ENCODE measurements around the gene UFSP2.

UFSP2 gene

GRCh38 chr4:185435466-185435865, 9.7 kb upstream of the UFSP2 start:
- Histone ChIP-seq H3K27ac (ENCODE audit: insufficient read depth in 1 of 2, low read depth in 1 of 2, low read length in 2 of 2, poor library complexity in 1 of 2, severe bottlenecking in 2 of 2) (no peak overlapping the region), H3K27me3 (replicated peaks in 2 of 5; ENCODE audit: control insufficient read depth in 4 of 5, insufficient read depth in 5 of 5, low read length in 4 of 5) (peaks cover 2 to 10% (median 4%) of the 10 kb centered on the region in 5 experiments), H3K36me3 (ENCODE audit: control insufficient read depth in 4 of 4, insufficient read depth in 4 of 4, low read length in 3 of 4) (no peaks in the 10 kb centered on the region), H3K4me1 (ENCODE audit: control extremely low read depth in 1 of 4, control insufficient read depth in 4 of 4, insufficient read depth in 4 of 4, low read length in 3 of 4) (no peaks in the 10 kb centered on the region), H3K4me3 (ENCODE audit: control insufficient read depth in 1 of 7, extremely low read depth in 1 of 7, insufficient read depth in 4 of 7, low read depth in 2 of 7, low read length in 6 of 7) (no peak overlapping the region), H3K9me3 (ENCODE audit: control extremely low read depth in 1 of 5, control insufficient read depth in 4 of 5, insufficient read depth in 2 of 5, low read depth in 1 of 5, low read length in 4 of 5) (no peaks in the 10 kb centered on the region)
- ChIA-PET CTCF (interaction anchor here (1.5 kb wide), 1 partner anchor 15 kb away, joined by 3 read pairs; no protein-coding TSS in a partner anchor), POLR2A (no interaction called here)
- DNase-seq = no peak

GRCh38 chr4:185429660-185430059, 3.9 kb upstream of the UFSP2 start:
- no peak overlapping the region for H3K4me3 ChIP-seq (ENCODE audit: control insufficient read depth in 1 of 7, extremely low read depth in 1 of 7, insufficient read depth in 4 of 7, low read depth in 2 of 7, low read length in 6 of 7)
- no CpG with 5 or more reads among the region's 5 CpGs for WGBS (ENCODE audit: insufficient coverage)
- H3K27me3 ChIP-seq (replicated peaks in 2 of 5; ENCODE audit: control insufficient read depth in 4 of 5, insufficient read depth in 5 of 5, low read length in 4 of 5) = peaks cover 0 to 7% (median 0%) of the 10 kb centered on the region in 5 experiments
- no peak for DNase-seq
- no peak overlapping the region for H3K27ac ChIP-seq (ENCODE audit: insufficient read depth in 1 of 2, low read depth in 1 of 2, low read length in 2 of 2, poor library complexity in 1 of 2, severe bottlenecking in 2 of 2)
- CTCF ChIA-PET = interaction anchor here (1.5 kb wide), 1 partner anchor 88 kb away, joined by 3 read pairs; no protein-coding TSS in a partner anchor
- POLR2A ChIA-PET = interaction anchor here (0.6 kb wide), 1 partner anchor 9 kb away, joined by 4 read pairs; no protein-coding TSS in a partner anchor
- H3K36me3 ChIP-seq (ENCODE audit: control insufficient read depth in 4 of 4, insufficient read depth in 4 of 4, low read length in 3 of 4) = no peaks in the 10 kb centered on the region
- H3K9me3 ChIP-seq (ENCODE audit: control extremely low read depth in 1 of 5, control insufficient read depth in 4 of 5, insufficient read depth in 2 of 5, low read depth in 1 of 5, low read length in 4 of 5) = no peaks in the 10 kb centered on the region
- peaks cover 6 to 12% (median 10%) of the 10 kb centered on the region in 4 experiments for H3K4me1 ChIP-seq (ENCODE audit: control extremely low read depth in 1 of 4, control insufficient read depth in 4 of 4, insufficient read depth in 4 of 4, low read length in 3 of 4)

GRCh38 chr4:185426960-185427688, 1.4 kb upstream of the UFSP2 start:
- CTCF ChIA-PET = interaction anchor here (1.2 kb wide), 1 partner anchor 37 kb away, joined by 3 read pairs; no protein-coding TSS in a partner anchor
- WGBS (ENCODE audit: insufficient coverage) = 93% methylated on average over 18 of the region's 22 CpGs
- Histone ChIP-seq H3K9me3 (ENCODE audit: control extremely low read depth in 1 of 5, control insufficient read depth in 4 of 5, insufficient read depth in 2 of 5, low read depth in 1 of 5, low read length in 4 of 5) (no peaks in the 10 kb centered on the region), H3K4me1 (ENCODE audit: control extremely low read depth in 1 of 4, control insufficient read depth in 4 of 4, insufficient read depth in 4 of 4, low read length in 3 of 4) (peaks cover 7 to 13% (median 11%) of the 10 kb centered on the region in 4 experiments), H3K36me3 (ENCODE audit: control insufficient read depth in 4 of 4, insufficient read depth in 4 of 4, low read length in 3 of 4) (peaks cover 0 to under 1% (median 0%) of the 10 kb centered on the region in 4 experiments), H3K4me3 (ENCODE audit: control insufficient read depth in 1 of 7, extremely low read depth in 1 of 7, insufficient read depth in 4 of 7, low read depth in 2 of 7, low read length in 6 of 7) (no peak overlapping the region), H3K27me3 (replicated peaks in 2 of 5; ENCODE audit: control insufficient read depth in 4 of 5, insufficient read depth in 5 of 5, low read length in 4 of 5) (peaks cover 0 to 7% (median 0%) of the 10 kb centered on the region in 5 experiments), H3K27ac (ENCODE audit: insufficient read depth in 1 of 2, low read depth in 1 of 2, low read length in 2 of 2, poor library complexity in 1 of 2, severe bottlenecking in 2 of 2) (no peak overlapping the region)
- POLR2A ChIA-PET = no interaction called here
- DNase-seq = peak in 1 of 3 donors; percentile 2

GRCh38 chr4:185424905-185425646, 688 bp downstream of the UFSP2 start:
- WGBS (ENCODE audit: insufficient coverage) = 12% methylated on average over 10 of the region's 13 CpGs
- peaks cover 7 to 13% (median 11%) of the 10 kb centered on the region in 4 experiments for H3K4me1 ChIP-seq (ENCODE audit: control extremely low read depth in 1 of 4, control insufficient read depth in 4 of 4, insufficient read depth in 4 of 4, low read length in 3 of 4)
- peak; percentile 15 to 55 (median 49) for DNase-seq
- POLR2A ChIA-PET = interaction anchor here (0.6 to 1.0 kb wide), 3 partner anchors 13 to 159 kb away, joined by 3 to 6 read pairs (median 4); partner anchors contain the start of gene CCDC110
- peaks cover 0 to 3% (median 0%) of the 10 kb centered on the region in 5 experiments for H3K27me3 ChIP-seq (replicated peaks in 2 of 5; ENCODE audit: control insufficient read depth in 4 of 5, insufficient read depth in 5 of 5, low read length in 4 of 5)
- H3K36me3 ChIP-seq (ENCODE audit: control insufficient read depth in 4 of 4, insufficient read depth in 4 of 4, low read length in 3 of 4) = peaks cover 4 to 8% (median 6%) of the 10 kb centered on the region in 4 experiments
- CTCF ChIA-PET = interaction anchor here (1.0 to 1.5 kb wide), 3 partner anchors 23 to 173 kb away, joined by 4 to 7 read pairs (median 5); partner anchors contain the start of gene LRP2BP
- H3K27ac ChIP-seq (ENCODE audit: insufficient read depth in 1 of 2, low read depth in 1 of 2, low read length in 2 of 2, poor library complexity in 1 of 2, severe bottlenecking in 2 of 2) = peak overlapping the region; percentile 100
- H3K9me3 ChIP-seq (ENCODE audit: control extremely low read depth in 1 of 5, control insufficient read depth in 4 of 5, insufficient read depth in 2 of 5, low read depth in 1 of 5, low read length in 4 of 5) = no peaks in the 10 kb centered on the region
- peak overlapping the region; percentile 82 to 98 (median 93) for H3K4me3 ChIP-seq (ENCODE audit: control insufficient read depth in 1 of 7, extremely low read depth in 1 of 7, insufficient read depth in 4 of 7, low read depth in 2 of 7, low read length in 6 of 7)

GRCh38 chr4:185421366-185422124, 4.2 kb downstream of the UFSP2 start:
- ChIA-PET POLR2A (no interaction called here), CTCF (no interaction called here)
- H3K4me1 ChIP-seq (ENCODE audit: control extremely low read depth in 1 of 4, control insufficient read depth in 4 of 4, insufficient read depth in 4 of 4, low read length in 3 of 4) = peaks cover 7 to 13% (median 11%) of the 10 kb centered on the region in 4 experiments
- H3K36me3 ChIP-seq (ENCODE audit: control insufficient read depth in 4 of 4, insufficient read depth in 4 of 4, low read length in 3 of 4) = peaks cover 5 to 14% (median 12%) of the 10 kb centered on the region in 4 experiments
- no peak overlapping the region for H3K27ac ChIP-seq (ENCODE audit: insufficient read depth in 1 of 2, low read depth in 1 of 2, low read length in 2 of 2, poor library complexity in 1 of 2, severe bottlenecking in 2 of 2)
- no CpG with 5 or more reads among the region's 2 CpGs for WGBS (ENCODE audit: insufficient coverage)
- H3K4me3 ChIP-seq (ENCODE audit: control insufficient read depth in 1 of 7, extremely low read depth in 1 of 7, insufficient read depth in 4 of 7, low read depth in 2 of 7, low read length in 6 of 7) = no peak overlapping the region
- no peaks in the 10 kb centered on the region for H3K9me3 ChIP-seq (ENCODE audit: control extremely low read depth in 1 of 5, control insufficient read depth in 4 of 5, insufficient read depth in 2 of 5, low read depth in 1 of 5, low read length in 4 of 5)
- H3K27me3 ChIP-seq (replicated peaks in 2 of 5; ENCODE audit: control insufficient read depth in 4 of 5, insufficient read depth in 5 of 5, low read length in 4 of 5) = no peaks in the 10 kb centered on the region
- no peak for DNase-seq

GRCh38 chr4:185416955-185417354, 8.8 kb downstream of the UFSP2 start:
- CTCF ChIA-PET = no interaction called here
- H3K4me3 ChIP-seq (ENCODE audit: control insufficient read depth in 1 of 7, extremely low read depth in 1 of 7, insufficient read depth in 4 of 7, low read depth in 2 of 7, low read length in 6 of 7) = no peak overlapping the region
- no peaks in the 10 kb centered on the region for H3K9me3 ChIP-seq (ENCODE audit: control extremely low read depth in 1 of 5, control insufficient read depth in 4 of 5, insufficient read depth in 2 of 5, low read depth in 1 of 5, low read length in 4 of 5)
- H3K27ac ChIP-seq (ENCODE audit: insufficient read depth in 1 of 2, low read depth in 1 of 2, low read length in 2 of 2, poor library complexity in 1 of 2, severe bottlenecking in 2 of 2) = no peak overlapping the region
- DNase-seq = no peak
- peaks cover 6 to 24% (median 13%) of the 10 kb centered on the region in 4 experiments for H3K36me3 ChIP-seq (ENCODE audit: control insufficient read depth in 4 of 4, insufficient read depth in 4 of 4, low read length in 3 of 4)
- no peaks in the 10 kb centered on the region for H3K4me1 ChIP-seq (ENCODE audit: control extremely low read depth in 1 of 4, control insufficient read depth in 4 of 4, insufficient read depth in 4 of 4, low read length in 3 of 4)
- H3K27me3 ChIP-seq (replicated peaks in 2 of 5; ENCODE audit: control insufficient read depth in 4 of 5, insufficient read depth in 5 of 5, low read length in 4 of 5) = no peaks in the 10 kb centered on the region
- POLR2A ChIA-PET = no interaction called here

All from common myeloid progenitor, CD34-positive (primary cell).